OCI-LY7 (cell line): Measurements from ENCODE around the gene ZNF616.

Source experiments
- EZH2phosphoT487 ChIP-seq: fragments of 200-600 bp; sonication (generic); IDR thresholded peaks from 2 replicates; pipeline ENCODE4 v1.6.1; 2018; ENCODE audit warnings: low read depth, borderline replicate concordance, mild to moderate bottlenecking, mixed run types, antibody characterized with exemption, low read length, moderate library complexity, mixed read lengths
- TF ChIP-seq, protein P1 (sequence below): fragments of 200-600 bp; sonication (generic); conservative IDR thresholded peaks from 2 replicates; pipeline ENCODE4 v1.5.1; 2014; ENCODE audit warnings: mild to moderate bottlenecking, antibody characterized with exemption, low read length, moderate library complexity, mixed read lengths

DNA sequence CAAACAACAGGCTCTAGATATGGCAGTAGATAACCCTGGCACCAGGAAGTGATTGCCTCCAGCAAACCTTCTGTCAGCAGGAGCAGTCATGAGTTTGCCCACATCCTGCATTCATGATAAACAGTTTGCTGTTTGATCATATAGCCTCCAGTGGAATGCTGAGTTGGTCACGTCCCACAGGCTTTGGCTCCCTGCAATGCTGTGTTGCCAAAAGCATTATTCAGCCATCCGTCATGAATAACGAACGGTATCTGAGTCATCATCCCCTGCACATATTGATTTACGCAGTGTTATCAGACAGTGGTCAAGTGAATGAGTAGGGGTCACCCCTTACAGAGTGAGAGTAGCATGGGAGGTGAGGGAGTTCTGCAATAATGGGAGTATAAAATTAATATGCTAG is 69.2 kb downstream of the ZNF616 start:
- TF ChIP-seq, protein P1, sequence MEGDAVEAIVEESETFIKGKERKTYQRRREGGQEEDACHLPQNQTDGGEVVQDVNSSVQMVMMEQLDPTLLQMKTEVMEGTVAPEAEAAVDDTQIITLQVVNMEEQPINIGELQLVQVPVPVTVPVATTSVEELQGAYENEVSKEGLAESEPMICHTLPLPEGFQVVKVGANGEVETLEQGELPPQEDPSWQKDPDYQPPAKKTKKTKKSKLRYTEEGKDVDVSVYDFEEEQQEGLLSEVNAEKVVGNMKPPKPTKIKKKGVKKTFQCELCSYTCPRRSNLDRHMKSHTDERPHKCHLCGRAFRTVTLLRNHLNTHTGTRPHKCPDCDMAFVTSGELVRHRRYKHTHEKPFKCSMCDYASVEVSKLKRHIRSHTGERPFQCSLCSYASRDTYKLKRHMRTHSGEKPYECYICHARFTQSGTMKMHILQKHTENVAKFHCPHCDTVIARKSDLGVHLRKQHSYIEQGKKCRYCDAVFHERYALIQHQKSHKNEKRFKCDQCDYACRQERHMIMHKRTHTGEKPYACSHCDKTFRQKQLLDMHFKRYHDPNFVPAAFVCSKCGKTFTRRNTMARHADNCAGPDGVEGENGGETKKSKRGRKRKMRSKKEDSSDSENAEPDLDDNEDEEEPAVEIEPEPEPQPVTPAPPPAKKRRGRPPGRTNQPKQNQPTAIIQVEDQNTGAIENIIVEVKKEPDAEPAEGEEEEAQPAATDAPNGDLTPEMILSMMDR: no peak
- TF ChIP-seq EZH2phosphoT487: no peak
